KMS-11 (cell line): ENCODE measurements around the gene RBMX2.
"Not testable (repeated sequence)": the region's sequence is repeated elsewhere in the genome, so short reads cannot be mapped to it uniquely, and the experiment has no call there.

Experiments
- H2AFZ ChIP-seq: fragments of 200-600 bp; sonication (generic); 2 replicates; pipeline ENCODE4 v1.6.1; 2016; ENCODE audit warnings: antibody characterized with exemption, mixed run types, low read depth
- H3K27ac ChIP-seq: fragments of 200-600 bp; sonication (generic); 2 replicates; pipeline ENCODE4 v1.6.1; 2016; ENCODE audit warnings: mild to moderate bottlenecking, mixed run types
- H3K27me3 ChIP-seq: fragments of 200-600 bp; sonication (generic); 2 replicates; pipeline ENCODE4 v1.6.1; 2017; ENCODE audit warnings: mild to moderate bottlenecking, low read depth, mixed run types, moderate library complexity; ENCODE audit not compliant: insufficient read depth
- H3K36me3 ChIP-seq: fragments of 200-600 bp; sonication (generic); 2 replicates; pipeline ENCODE4 v1.6.1; 2017; ENCODE audit warnings: mild to moderate bottlenecking, mixed run types; ENCODE audit not compliant: insufficient read depth
- H3K4me1 ChIP-seq: fragments of 200-600 bp; sonication (generic); 2 replicates; pipeline ENCODE4 v1.6.1; 2016; ENCODE audit warnings: mild to moderate bottlenecking, low read depth, mixed run types; ENCODE audit not compliant: poor library complexity, severe bottlenecking
- H3K4me2 ChIP-seq: fragments of 200-600 bp; sonication (generic); 2 replicates; pipeline ENCODE4 v1.7.0; 2016; ENCODE audit warnings: mild to moderate bottlenecking, mixed run types
- H3K4me3 ChIP-seq: fragments of 200-600 bp; sonication (generic); IDR thresholded peaks from 2 replicates; pipeline ENCODE4 v1.6.1; 2017; ENCODE audit warnings: low read depth, low read length, mixed read lengths; ENCODE audit not compliant: insufficient read depth
- H3K79me2 ChIP-seq: fragments of 200-600 bp; sonication (generic); 2 replicates; pipeline ENCODE4 v1.6.1; 2016; ENCODE audit warnings: low read depth, mixed run types; ENCODE audit not compliant: insufficient read depth
- H3K9ac ChIP-seq: fragments of 200-600 bp; sonication (generic); 2 replicates; pipeline ENCODE4 v1.6.1; 2016; ENCODE audit warnings: mild to moderate bottlenecking, mixed run types
- H4K20me1 ChIP-seq: fragments of 200-600 bp; sonication (generic); 2 replicates; pipeline ENCODE4 v1.6.1; 2016; ENCODE audit warnings: mild to moderate bottlenecking, mixed run types; ENCODE audit not compliant: insufficient read depth
- TF ChIP-seq, protein P1 (sequence below): fragments of 200-600 bp; sonication (generic); conservative IDR thresholded peaks from 2 replicates; pipeline ENCODE4 v1.6.1; 2017; ENCODE audit warnings: low read depth, mild to moderate bottlenecking, antibody characterized with exemption, low read length, moderate library complexity, mixed read lengths

RBMX2 gene

GRCh38 chrX:130435937-130436336 is 34.1 kb downstream of the RBMX2 start:
- TF ChIP-seq, protein P1, sequence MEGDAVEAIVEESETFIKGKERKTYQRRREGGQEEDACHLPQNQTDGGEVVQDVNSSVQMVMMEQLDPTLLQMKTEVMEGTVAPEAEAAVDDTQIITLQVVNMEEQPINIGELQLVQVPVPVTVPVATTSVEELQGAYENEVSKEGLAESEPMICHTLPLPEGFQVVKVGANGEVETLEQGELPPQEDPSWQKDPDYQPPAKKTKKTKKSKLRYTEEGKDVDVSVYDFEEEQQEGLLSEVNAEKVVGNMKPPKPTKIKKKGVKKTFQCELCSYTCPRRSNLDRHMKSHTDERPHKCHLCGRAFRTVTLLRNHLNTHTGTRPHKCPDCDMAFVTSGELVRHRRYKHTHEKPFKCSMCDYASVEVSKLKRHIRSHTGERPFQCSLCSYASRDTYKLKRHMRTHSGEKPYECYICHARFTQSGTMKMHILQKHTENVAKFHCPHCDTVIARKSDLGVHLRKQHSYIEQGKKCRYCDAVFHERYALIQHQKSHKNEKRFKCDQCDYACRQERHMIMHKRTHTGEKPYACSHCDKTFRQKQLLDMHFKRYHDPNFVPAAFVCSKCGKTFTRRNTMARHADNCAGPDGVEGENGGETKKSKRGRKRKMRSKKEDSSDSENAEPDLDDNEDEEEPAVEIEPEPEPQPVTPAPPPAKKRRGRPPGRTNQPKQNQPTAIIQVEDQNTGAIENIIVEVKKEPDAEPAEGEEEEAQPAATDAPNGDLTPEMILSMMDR = no peak
- H4K20me1 ChIP-seq = no peaks in the 10 kb centered on the region
- no peaks in the 10 kb centered on the region for H3K36me3 ChIP-seq
- H3K4me3 ChIP-seq = no peak overlapping the region
- no peaks in the 10 kb centered on the region for H3K4me1 ChIP-seq
- no peak overlapping the region for H3K4me2 ChIP-seq
- H3K27ac ChIP-seq = no peak overlapping the region
- H3K27me3 ChIP-seq = no peaks in the 10 kb centered on the region
- no peaks in the 10 kb centered on the region for H3K79me2 ChIP-seq
- no peak overlapping the region for H2AFZ ChIP-seq
- no peak overlapping the region for H3K9ac ChIP-seq

DNA sequence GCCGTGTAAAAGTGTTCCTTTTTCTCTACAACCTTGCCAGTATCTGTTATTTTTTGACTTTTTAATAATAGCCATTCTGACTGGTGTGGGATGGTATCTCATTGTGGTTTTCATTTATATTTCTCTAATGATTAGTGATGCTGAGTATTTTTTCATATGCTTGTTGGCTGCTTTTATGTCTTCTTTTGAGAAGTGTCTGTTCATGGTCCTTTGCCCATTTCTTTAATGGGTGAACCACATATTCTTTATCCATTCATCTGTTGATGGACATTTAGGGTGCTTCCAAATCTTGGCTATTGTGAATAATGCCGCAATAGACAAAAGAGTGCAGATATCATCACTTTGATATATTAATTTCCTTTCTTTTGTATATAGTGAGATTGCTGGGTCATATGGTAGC is 36.2 kb downstream of the RBMX2 start:
- not testable (repeated sequence) for H3K9ac ChIP-seq, H3K4me3 ChIP-seq, H3K27ac ChIP-seq, H2AFZ ChIP-seq, H3K36me3 ChIP-seq, H3K79me2 ChIP-seq, H3K4me1 ChIP-seq, H3K27me3 ChIP-seq, H3K4me2 ChIP-seq, H4K20me1 ChIP-seq

DNA sequence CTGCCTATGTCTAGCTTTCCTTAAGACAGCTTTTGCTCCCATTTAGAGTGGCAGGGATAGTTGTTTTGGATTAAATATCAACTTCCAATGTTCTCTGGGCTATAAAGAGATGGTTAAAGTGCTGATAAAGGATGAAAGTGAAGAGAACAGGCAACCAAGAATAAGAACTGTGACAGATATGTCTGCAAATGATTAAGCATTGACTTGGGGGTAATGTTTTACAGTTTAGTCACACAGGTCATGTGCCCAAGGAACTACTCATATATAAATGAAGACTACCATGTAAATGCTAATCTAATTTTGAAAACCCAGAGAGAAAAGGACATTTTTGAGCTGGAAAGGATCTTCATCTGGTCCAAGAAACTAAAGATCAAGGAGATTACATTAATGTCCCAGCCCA is 42.1 kb downstream of the RBMX2 start:
- H3K4me2 ChIP-seq = no peak overlapping the region
- no peaks in the 10 kb centered on the region for H3K36me3 ChIP-seq
- H3K27ac ChIP-seq = no peak overlapping the region
- TF ChIP-seq, protein P1 = no peak
- H4K20me1 ChIP-seq = no peaks in the 10 kb centered on the region
- no peak overlapping the region for H2AFZ ChIP-seq
- no peaks in the 10 kb centered on the region for H3K79me2 ChIP-seq
- H3K4me1 ChIP-seq = no peaks in the 10 kb centered on the region
- no peak overlapping the region for H3K4me3 ChIP-seq
- H3K27me3 ChIP-seq = no peaks in the 10 kb centered on the region
- H3K9ac ChIP-seq = no peak overlapping the region

DNA sequence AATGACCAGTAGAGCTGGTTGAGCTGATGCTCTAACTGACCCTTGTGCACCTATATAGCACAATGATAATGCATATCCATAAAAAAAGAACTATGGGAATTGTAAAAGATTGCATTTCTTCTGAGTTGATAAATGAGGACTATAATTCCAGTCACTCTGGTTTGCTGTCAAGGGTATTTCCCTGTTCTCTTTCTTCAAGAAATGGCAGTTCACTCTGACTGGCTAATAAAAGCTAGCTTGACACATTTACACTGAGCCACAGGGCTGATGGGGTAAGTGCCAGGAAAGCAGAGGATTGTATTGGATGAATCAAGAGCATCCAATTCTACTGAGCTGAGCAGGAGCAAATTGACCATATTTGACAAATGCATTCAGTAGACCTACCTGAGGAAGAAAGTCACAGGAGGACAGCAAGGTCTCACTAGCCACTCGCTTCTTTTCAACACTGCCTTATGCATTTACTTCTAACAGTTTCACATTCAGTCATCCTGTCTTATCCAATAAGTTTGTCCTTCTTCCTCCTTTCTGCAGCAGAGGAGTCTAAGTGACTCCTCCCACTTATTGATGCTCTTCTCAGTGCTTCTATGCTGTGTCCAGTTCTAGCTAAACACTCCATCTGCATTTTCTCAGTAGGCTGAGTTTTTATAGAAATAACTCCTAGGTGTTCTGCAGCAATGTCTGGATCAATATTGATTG is 43.0 kb downstream of the RBMX2 start:
- no peak overlapping the region for H3K27ac ChIP-seq
- no peaks in the 10 kb centered on the region for H3K79me2 ChIP-seq
- no peaks in the 10 kb centered on the region for H3K27me3 ChIP-seq
- H3K9ac ChIP-seq = no peak overlapping the region
- H3K36me3 ChIP-seq = no peaks in the 10 kb centered on the region
- H3K4me2 ChIP-seq = no peak overlapping the region
- no peak overlapping the region for H2AFZ ChIP-seq
- TF ChIP-seq, protein P1 = no peak
- H3K4me3 ChIP-seq = no peak overlapping the region
- H3K4me1 ChIP-seq = no peaks in the 10 kb centered on the region
- H4K20me1 ChIP-seq = no peaks in the 10 kb centered on the region

DNA sequence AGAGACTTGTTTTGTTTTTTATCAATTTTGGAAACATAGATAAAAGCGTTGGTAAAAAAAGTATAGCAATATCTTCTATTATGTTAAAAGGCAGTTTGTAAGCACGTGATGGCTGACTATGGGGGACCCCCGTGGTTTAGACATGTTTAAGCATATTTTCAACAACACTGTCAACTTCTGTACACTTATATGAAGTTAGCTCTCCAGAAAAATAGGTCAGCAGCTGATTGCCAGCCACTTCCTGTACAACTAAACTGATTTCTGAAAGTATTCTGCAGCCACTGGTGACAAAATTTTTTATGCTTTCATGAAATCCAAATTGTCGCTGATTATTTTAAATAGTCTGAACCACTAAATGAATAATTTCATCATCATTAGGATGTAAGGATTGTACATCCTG is 45.2 kb downstream of the RBMX2 start:
- Histone ChIP-seq H4K20me1 (no peaks in the 10 kb centered on the region), H3K27ac (no peak overlapping the region), H3K36me3 (no peaks in the 10 kb centered on the region), H3K27me3 (no peaks in the 10 kb centered on the region), H3K4me3 (no peak overlapping the region), H3K4me2 (no peak overlapping the region), H2AFZ (no peak overlapping the region), H3K9ac (no peak overlapping the region), H3K79me2 (no peaks in the 10 kb centered on the region), H3K4me1 (no peaks in the 10 kb centered on the region)
- TF ChIP-seq, protein P1 = no peak
